ENCODE data around the gene FAM120B. TPM values are rescaled to one million over a fixed set of nuclear protein-coding genes. Genes with fewer than 3 reads are reported as not detected.
"Not testable (repeated sequence)": the region's sequence is repeated elsewhere in the genome, so short reads cannot be mapped to it uniquely, and the experiment has no call there.

Gene FAM120B
- total RNA-seq, 2 donors from 2014 or later = 14.7 to 18.6 TPM

- DNase-seq (ENCODE audit: low spot score) = no peak
- Histone ChIP-seq H3K4me1 (peaks cover 0 to 5% of the 10 kb centered on the region in 2 donors), H3K27ac (no peak overlapping the region), H3K36me3 (peaks cover 15% of the 10 kb centered on the region), H3K9me3 (no peaks in the 10 kb centered on the region), H3K27me3 (no peaks in the 10 kb centered on the region), H3K4me3 (no peak overlapping the region)
- no peak for TF ChIP-seq CTCF (IDR thresholded peaks at IDR 0.05)
Observed at GRCh38 chr6:170407200-170407599, 100.6 kb downstream of the FAM120B start.

GRCh38 chr6:170407932-170408331, 101.4 kb downstream of the FAM120B start:
- no peaks in the 10 kb centered on the region for H3K27me3 ChIP-seq
- H3K9me3 ChIP-seq = no peaks in the 10 kb centered on the region
- peaks cover 15% of the 10 kb centered on the region for H3K36me3 ChIP-seq
- no peak for TF ChIP-seq CTCF (IDR thresholded peaks at IDR 0.05)
- DNase-seq (ENCODE audit: low spot score) = no peak
- H3K4me1 ChIP-seq = peaks cover 0 to 5% of the 10 kb centered on the region in 2 donors
- no peak overlapping the region for H3K27ac ChIP-seq
- H3K4me3 ChIP-seq = no peak overlapping the region

GRCh38 chr6:170409746-170410145, 103.2 kb downstream of the FAM120B start:
- H3K4me1 ChIP-seq; H3K4me3 ChIP-seq; DNase-seq (ENCODE audit: low spot score); H3K36me3 ChIP-seq; H3K27ac ChIP-seq; H3K27me3 ChIP-seq; H3K9me3 ChIP-seq: not testable (repeated sequence)

- no peak for TF ChIP-seq CTCF (IDR thresholded peaks at IDR 0.05)
- Histone ChIP-seq H3K4me1 (no peaks in the 10 kb centered on the region), H3K9me3 (no peaks in the 10 kb centered on the region), H3K27me3 (no peaks in the 10 kb centered on the region), H3K27ac (no peak overlapping the region), H3K4me3 (no peak overlapping the region), H3K36me3 (peaks cover 5% of the 10 kb centered on the region)
- DNase-seq (ENCODE audit: low spot score) = no peak
Observed at GRCh38 chr6:170410241-170410640, 103.7 kb downstream of the FAM120B start.

- Histone ChIP-seq H3K4me3 (no peak overlapping the region), H3K36me3 (no peaks in the 10 kb centered on the region), H3K27me3 (no peaks in the 10 kb centered on the region), H3K27ac (no peak overlapping the region), H3K4me1 (no peaks in the 10 kb centered on the region), H3K9me3 (no peaks in the 10 kb centered on the region)
- no peak for DNase-seq (ENCODE audit: low spot score)
- TF ChIP-seq CTCF (IDR thresholded peaks at IDR 0.05) = no peak
Observed at GRCh38 chr6:170415318-170415717, 108.8 kb downstream of the FAM120B start.

- H3K36me3 ChIP-seq = no peaks in the 10 kb centered on the region
- H3K27ac ChIP-seq = no peak overlapping the region
- no peaks in the 10 kb centered on the region for H3K9me3 ChIP-seq
- no peak overlapping the region for H3K4me3 ChIP-seq
- no peak for TF ChIP-seq CTCF (IDR thresholded peaks at IDR 0.05)
- no peaks in the 10 kb centered on the region for H3K4me1 ChIP-seq
- H3K27me3 ChIP-seq = no peaks in the 10 kb centered on the region
- DNase-seq (ENCODE audit: low spot score) = no peak
Observed at GRCh38 chr6:170416303-170416702, 109.7 kb downstream of the FAM120B start.

All from right atrium auricular region (tissue), 2 donors.